Peyer's patch (tissue), 4 donors: ENCODE results near the gene FBXW5.

ENCODE experiments used
- CTCF ChIP-seq, 6 experiments: fragments of 450-650 bp in 4 of 6; fragments of 200-600 bp in 2 of 6; sonication (generic) in 1 of 6; IDR thresholded peaks; one replicate each; pipeline ENCODE4 v1.5.1; 2017 to 2019; ENCODE audit warnings: antibody characterized with exemption in 6 of 6, mild to moderate bottlenecking in 3 of 6, moderate library complexity in 1 of 6
- POLR2A ChIP-seq, 2 donors: fragments of 450-650 bp; IDR thresholded peaks; one replicate each; pipeline ENCODE4 v1.5.1; 2017; ENCODE audit warnings: antibody characterized with exemption in 2 of 2, mild to moderate bottlenecking in 2 of 2, moderate library complexity in 2 of 2

GRCh38 chr9:136940526-136941230, 3.9 kb downstream of the FBXW5 start:
- TF ChIP-seq CTCF (IDR thresholded peaks at IDR 0.05), result no peak
- no peak for TF ChIP-seq POLR2A (IDR thresholded peaks at IDR 0.05)
